ENCODE measurements around the gene TCFL5. TPM values are rescaled to one million over a fixed set of nuclear protein-coding genes. Genes with fewer than 3 reads are reported as not detected.

The TCFL5 gene
- total and polyA plus RNA-seq, 3 donors from 2014 or later: 66.4 to 184 (median 85.3) TPM

- no peak for DNase-seq
- H3K27me3 ChIP-seq: no peaks in the 10 kb centered on the region
- H3K36me3 ChIP-seq (ENCODE audit: low read depth, missing control alignments): no peaks in the 10 kb centered on the region
- H3K27ac ChIP-seq: no peak overlapping the region
- intact Hi-C loops (cut with DNase I; ENCODE audit: low total_unique reads): loop anchor here (10.0 kb wide), 1 partner anchor 151 kb away; no protein-coding TSS in a partner anchor
- TF ChIP-seq POLR2A (IDR thresholded peaks at IDR 0.05) (no peak), CTCF (IDR thresholded peaks at IDR 0.05) (no peak)
- peaks cover 34% of the 10 kb centered on the region for H3K4me1 ChIP-seq
- no peaks in the 10 kb centered on the region for H3K9me3 ChIP-seq
- 25 to 33% methylated on average over 23 to 24 of the region's 24 CpGs for WGBS, 2 donors
- no peak overlapping the region for H3K4me3 ChIP-seq
These were observed 46.3 kb downstream of the TCFL5 start for GRCh38 chr20:62815066-62815991.

- intact Hi-C loops (cut with DNase I; ENCODE audit: low total_unique reads): loop anchor here (10.0 kb wide), 1 partner anchor 150 kb away; no protein-coding TSS in a partner anchor
- no peak for DNase-seq
- no peaks in the 10 kb centered on the region for H3K27me3 ChIP-seq
- no peak overlapping the region for H3K27ac ChIP-seq
- no peak for TF ChIP-seq POLR2A (IDR thresholded peaks at IDR 0.05)
- TF ChIP-seq CTCF (IDR thresholded peaks at IDR 0.05): no peak
- WGBS, 2 donors: 78 to 80% methylated on average over 9 to 12 of the region's 12 CpGs
- no peaks in the 10 kb centered on the region for H3K36me3 ChIP-seq (ENCODE audit: low read depth, missing control alignments)
- H3K4me1 ChIP-seq: peaks cover 32% of the 10 kb centered on the region
- H3K9me3 ChIP-seq: no peaks in the 10 kb centered on the region
- H3K4me3 ChIP-seq: no peak overlapping the region
These were observed 46.9 kb downstream of the TCFL5 start for GRCh38 chr20:62814709-62815065.

GRCh38 chr20:62814060-62814708 is 47.4 kb downstream of the TCFL5 start:
- Histone ChIP-seq H3K27ac (no peak overlapping the region), H3K9me3 (no peaks in the 10 kb centered on the region), H3K27me3 (no peaks in the 10 kb centered on the region), H3K4me3 (no peak overlapping the region), H3K4me1 (peaks cover 29% of the 10 kb centered on the region), H3K36me3 (ENCODE audit: low read depth, missing control alignments) (no peaks in the 10 kb centered on the region)
- no peak for DNase-seq
- 65 to 87% methylated on average over 2 to 11 of the region's 13 CpGs for WGBS, 2 donors
- no peak for TF ChIP-seq CTCF (IDR thresholded peaks at IDR 0.05)
- no peak for TF ChIP-seq POLR2A (IDR thresholded peaks at IDR 0.05)
- intact Hi-C loops (cut with DNase I; ENCODE audit: low total_unique reads): loop anchor here (10.0 kb wide), 1 partner anchor 149 kb away; no protein-coding TSS in a partner anchor

- WGBS, 2 donors: 82 to 88% methylated on average over 5 to 12 of the region's 13 CpGs
- H3K36me3 ChIP-seq (ENCODE audit: low read depth, missing control alignments): no peaks in the 10 kb centered on the region
- DNase-seq: no peak
- H3K27ac ChIP-seq: no peak overlapping the region
- H3K27me3 ChIP-seq: no peaks in the 10 kb centered on the region
- TF ChIP-seq POLR2A (IDR thresholded peaks at IDR 0.05) (no peak), CTCF (IDR thresholded peaks at IDR 0.05) (no peak)
- no peak overlapping the region for H3K4me3 ChIP-seq
- H3K4me1 ChIP-seq: peaks cover 23% of the 10 kb centered on the region
- intact Hi-C loops (cut with DNase I; ENCODE audit: low total_unique reads): loop anchor here (10.0 kb wide), 1 partner anchor 149 kb away; no protein-coding TSS in a partner anchor
- no peaks in the 10 kb centered on the region for H3K9me3 ChIP-seq
These were observed 48.0 kb downstream of the TCFL5 start for GRCh38 chr20:62813588-62813987.
